H1 (cell line): ENCODE measurements around the gene PROZ. TPM values are rescaled to one million over a fixed set of nuclear protein-coding genes. Genes with fewer than 3 reads are reported as not detected.

Source experiments
- ATF3 ChIP-seq: IDR thresholded peaks from 2 replicates; pipeline ENCODE4 v1.6.1; 2011; ENCODE audit warnings: low read depth, mild to moderate bottlenecking, low read length; ENCODE audit not compliant: insufficient read depth
- CBX5 ChIP-seq: fragments of 300-800, 300-1000 bp; sonication (generic); IDR thresholded peaks from 2 replicates; pipeline ENCODE4 v1.7.1; 2016; ENCODE audit warnings: antibody characterized with exemption, low read length, low read depth
- CHD7 ChIP-seq: fragments of 300-600 bp; sonication (generic); IDR thresholded peaks from 2 replicates; pipeline ENCODE4 v1.7.1; 2012; ENCODE audit warnings: low read length, moderate library complexity, mild to moderate bottlenecking, inconsistent platforms; ENCODE audit not compliant: insufficient replicate concordance
- SRF ChIP-seq: IDR thresholded peaks from 2 replicates; pipeline ENCODE4 v1.6.1; 2011; ENCODE audit warnings: mild to moderate bottlenecking, low read depth, low read length, moderate library complexity
- polyA plus RNA-seq, 7 experiments: library from polyadenylated mRNA; depleted of rRNA in 3 of 7; stranded (reverse) in 5 of 7; unstranded in 2 of 7; fragments of >200 nt in 5 of 7; fragments of 200-250 nt in 2 of 7; gene quantifications; 1 replicate in 5 of 7; 2 replicates in 1 of 7; 4 replicates in 1 of 7; pipeline versions ENCODE4 v1.2.1 to v1.2.3, GENCODE V29; 2011 to 2013; ENCODE audit warnings: missing spikeins in 2 of 7, mixed read lengths in 2 of 7
- total RNA-seq: library from RNA; stranded (reverse); fragmentation: NEBNext Ultra II Directional; extraction: Animal tissue kit (Norgen Biotek cat#: 25700); gene quantifications from 2 replicates; pipeline ENCODE4 v1.2.1, GENCODE V29; 2021

PROZ gene
- total and polyA plus RNA-seq, 2 of the 8 experiments (the other 6 are each of a cell fraction or from before 2014, with no cell fraction given) = not detected

- no peak for TF ChIP-seq CHD7
- no peak for TF ChIP-seq CBX5
- TF ChIP-seq ATF3 = no peak
- TF ChIP-seq SRF = no peak
- TF ChIP-seq, all 59 proteins: peak for 0
These were observed 29.6 kb downstream of the PROZ start (continued) for GRCh38 chr13:113187883-113188665.
